RPMI8226 (cell line): ENCODE measurements around the gene PIK3IP1.
A peak's percentile ranks its signal among the peaks of the same experiment; 100 is the strongest.
"Not testable (repeated sequence)": the region's sequence is repeated elsewhere in the genome, so short reads cannot be mapped to it uniquely, and the experiment has no call there.

Experiments used
- DNase-seq: peaks from one replicate; pipeline ENCODE4 v3.0.0-alpha.2; 2015

Gene PIK3IP1

GRCh38 chr22:31248138-31248745, 44.0 kb downstream of the PIK3IP1 start:
- DNase-seq, result no peak

- DNase-seq, result no peak
Observed at GRCh38 chr22:31247726-31248125, 44.6 kb downstream of the PIK3IP1 start.

- no peak for DNase-seq
Observed at GRCh38 chr22:31246687-31247086, 45.6 kb downstream of the PIK3IP1 start.

- not testable (repeated sequence) for DNase-seq
Observed at GRCh38 chr22:31245998-31246397, 46.3 kb downstream of the PIK3IP1 start.

GRCh38 chr22:31244943-31245451, 47.3 kb downstream of the PIK3IP1 start:
- DNase-seq, result no peak

GRCh38 chr22:31244046-31244942, 48.0 kb downstream of the PIK3IP1 start:
- DNase-seq, result no peak

GRCh38 chr22:31243339-31244045, 48.8 kb downstream of the PIK3IP1 start:
- DNase-seq, result no peak

GRCh38 chr22:31241936-31242335, 50.4 kb downstream of the PIK3IP1 start:
- no peak for DNase-seq

GRCh38 chr22:31241200-31241599, 51.1 kb downstream of the PIK3IP1 start:
- no peak for DNase-seq

GRCh38 chr22:31239771-31240370, 52.4 kb downstream of the PIK3IP1 start:
- no peak for DNase-seq

GRCh38 chr22:31238057-31238456, 54.2 kb downstream of the PIK3IP1 start:
- DNase-seq, result peak; percentile 42

GRCh38 chr22:31236044-31236443, 56.2 kb downstream of the PIK3IP1 start:
- DNase-seq, result not testable (repeated sequence)

GRCh38 chr22:31235081-31235480, 57.2 kb downstream of the PIK3IP1 start:
- no peak for DNase-seq

GRCh38 chr22:31233001-31233400, 59.3 kb downstream of the PIK3IP1 start:
- DNase-seq, result no peak
